ENCODE results near the gene DMKN. TPM values are rescaled to one million over a fixed set of nuclear protein-coding genes. Genes with fewer than 3 reads are reported as not detected.

Gene DMKN
- total and polyA plus RNA-seq, 2 of the 8 experiments (the other 6 are each of a cell fraction or from before 2014, with no cell fraction given): 290 to 330 TPM

GRCh38 chr19:35459414-35460082 lies 53.9 kb downstream of the DMKN start:
- Histone ChIP-seq H3K23ac (ENCODE audit: insufficient read length) (no peak overlapping the region), H3K14ac (ENCODE audit: insufficient read length) (no peak overlapping the region), H3K27me3 (replicated peaks in 1 of 4; ENCODE audit: control insufficient read depth in 3 of 4, extremely low read depth in 1 of 4, insufficient read depth in 3 of 4, low read length in 3 of 4) (no peaks in the 10 kb centered on the region), H2BK120ac (replicated peaks; ENCODE audit: low read depth, low read length) (no peak overlapping the region), H3K23me2 (ENCODE audit: low read depth, low read length) (peaks cover 1% of the 10 kb centered on the region; the same call in 1 of the 2 replicates), H3K79me1 (ENCODE audit: low read depth, low read length) (no peaks in the 10 kb centered on the region), H3K4me3 (ENCODE audit: extremely low read depth in 1 of 4, insufficient read depth in 2 of 4, low read depth in 3 of 4, low read length in 4 of 4) (no peak overlapping the region), H2BK20ac (ENCODE audit: low read length) (no peak overlapping the region), H4K91ac (replicated peaks; ENCODE audit: insufficient read length, low read length) (no peak overlapping the region), H2BK15ac (ENCODE audit: low read length) (no peak overlapping the region), H2AFZ (ENCODE audit: low read length) (no peak overlapping the region), H4K8ac (ENCODE audit: extremely low read depth, insufficient read depth, low read length) (no peak overlapping the region), H4K20me1 (replicated peaks in 1 of 2; ENCODE audit: control insufficient read depth in 1 of 2, insufficient read depth in 2 of 2, low read length in 2 of 2) (no peaks in the 10 kb centered on the region), H3K4me2 (ENCODE audit: insufficient read depth in 1 of 2, low read depth in 2 of 2, low read length in 2 of 2) (no peak overlapping the region), H3K4me1 (replicated peaks in 1 of 4; ENCODE audit: control insufficient read depth in 3 of 4, insufficient read depth in 4 of 4, low read length in 3 of 4) (no peaks in the 10 kb centered on the region), H3K27ac (ENCODE audit: low read depth, low read length) (no peak overlapping the region), H3K56ac (replicated peaks; ENCODE audit: insufficient read length, low read depth, low read length) (no peak overlapping the region), H3K79me2 (ENCODE audit: control insufficient read depth in 1 of 2, insufficient read depth in 2 of 2, low read length in 2 of 2) (no peaks in the 10 kb centered on the region), H2AK5ac (ENCODE audit: low read depth, low read length) (no peak overlapping the region), H3K9ac (replicated peaks in 1 of 4; ENCODE audit: extremely low read depth in 1 of 4, low read depth in 3 of 4, low read length in 3 of 4) (no peak overlapping the region), H3K4ac (replicated peaks; ENCODE audit: insufficient read length, low read depth, low read length) (no peak overlapping the region), H3K18ac (ENCODE audit: extremely low read depth, low read length) (no peak overlapping the region), H4K5ac (ENCODE audit: insufficient read length, low read depth, low read length) (no peak overlapping the region), H3K36me3 (ENCODE audit: control insufficient read depth in 2 of 4, insufficient read depth in 4 of 4, low read length in 3 of 4) (no peaks in the 10 kb centered on the region), H3K9me3 (ENCODE audit: insufficient read depth in 2 of 2, low read depth in 1 of 2, low read length in 1 of 2) (no peaks in the 10 kb centered on the region), H2BK12ac (ENCODE audit: low read depth, low read length) (no peak overlapping the region), H2BK5ac (ENCODE audit: low read depth, low read length) (no peak overlapping the region)
- no peak for FAIRE-seq
- POLR2A ChIA-PET (ENCODE audit: partially characterized antibody): no interaction called here
- WGBS, 2 experiments (ENCODE audit: extremely low coverage in 1 of 2, insufficient coverage in 1 of 2, insufficient read length in 1 of 2, insufficient replicate concordance in 2 of 2, low coverage in 1 of 2, low lambda C conversion rate in 2 of 2, missing lambda C conversion rate in 1 of 2): 81% methylated on average over 14 of the region's 14 CpGs; no CpG with 5 or more reads in 1 of the 2 experiments
- CTCF ChIA-PET (ENCODE audit: partially characterized antibody): interaction anchor here (0.7 to 1.8 kb wide), 9 partner anchors 9 to 107 kb away, joined by 3 to 17 read pairs (median 3); partner anchors contain the start of gene FFAR2
- DNase-seq (ENCODE audit: low read depth in 1 of 2, low spot score in 2 of 2): no peak
- TF ChIP-seq SAP30 (IDR thresholded peaks at IDR 0.05; ENCODE audit: insufficient read depth, insufficient replicate concordance, low read length): no peak
- TF ChIP-seq SUZ12 (IDR thresholded peaks at IDR 0.05; ENCODE audit: low read length): no peak
- TF ChIP-seq CEBPB (IDR thresholded peaks at IDR 0.05; ENCODE audit: low read depth, low read length): no peak
- no peak for TF ChIP-seq RNF2 (IDR thresholded peaks at IDR 0.05; ENCODE audit: borderline replicate concordance, low read depth, low read length, missing control alignments, poor library complexity, severe bottlenecking)
- TF ChIP-seq CHD1 (IDR thresholded peaks at IDR 0.05; ENCODE audit: low read depth, low read length): no peak
- TF ChIP-seq POLR2AphosphoS5 (IDR thresholded peaks at IDR 0.05; ENCODE audit: low read depth, low read length): no peak
- no peak for TF ChIP-seq CTBP2 (IDR thresholded peaks at IDR 0.05; ENCODE audit: borderline replicate concordance, insufficient read depth, insufficient read length, low read length)
- no peak for TF ChIP-seq SIX5 (IDR thresholded peaks at IDR 0.05; ENCODE audit: low read depth, low read length)
- no peak for TF ChIP-seq SP2 (IDR thresholded peaks at IDR 0.05; ENCODE audit: low read length)
- no peak for TF ChIP-seq TEAD4 (IDR thresholded peaks at IDR 0.05; ENCODE audit: low read depth, low read length)
- no peak for TF ChIP-seq NRF1 (IDR thresholded peaks at IDR 0.05; ENCODE audit: low read depth, low read length)
- no peak for TF ChIP-seq CREB1 (IDR thresholded peaks at IDR 0.05)
- no peak for TF ChIP-seq E2F6 (IDR thresholded peaks at IDR 0.05)

Measured in H1 (cell line).